ENCODE measurements around the gene RNF112.
"Not testable (repeated sequence)": the region's sequence is repeated elsewhere in the genome, so short reads cannot be mapped to it uniquely, and the experiment has no call there.

The RNF112 gene

GRCh38 chr17:19453296-19453695, 42.3 kb downstream of the RNF112 start:
- no peak for TF ChIP-seq CTCF (IDR thresholded peaks at IDR 0.05; ENCODE audit: low read depth, low read length)
- no peak overlapping the region for H3K4me3 ChIP-seq (ENCODE audit: low read depth, low read length)

GRCh38 chr17:19454074-19454473, 43.0 kb downstream of the RNF112 start:
- no peak for TF ChIP-seq CTCF (IDR thresholded peaks at IDR 0.05; ENCODE audit: low read depth, low read length)
- H3K4me3 ChIP-seq (ENCODE audit: low read depth, low read length): no peak overlapping the region

GRCh38 chr17:19456016-19456927, 45.2 kb downstream of the RNF112 start:
- no peak for TF ChIP-seq CTCF (IDR thresholded peaks at IDR 0.05; ENCODE audit: low read depth, low read length)
- H3K4me3 ChIP-seq (ENCODE audit: low read depth, low read length): no peak overlapping the region

- TF ChIP-seq CTCF (IDR thresholded peaks at IDR 0.05; ENCODE audit: low read depth, low read length): no peak
- H3K4me3 ChIP-seq (ENCODE audit: low read depth, low read length): no peak overlapping the region
These were observed 46.0 kb downstream of the RNF112 start for GRCh38 chr17:19457046-19457445.

GRCh38 chr17:19457830-19458271, 46.8 kb downstream of the RNF112 start:
- TF ChIP-seq CTCF (IDR thresholded peaks at IDR 0.05; ENCODE audit: low read depth, low read length): no peak
- H3K4me3 ChIP-seq (ENCODE audit: low read depth, low read length): no peak overlapping the region

GRCh38 chr17:19458481-19458880, 47.4 kb downstream of the RNF112 start:
- not testable (repeated sequence) for H3K4me3 ChIP-seq (ENCODE audit: low read depth, low read length)

- not testable (repeated sequence) for H3K4me3 ChIP-seq (ENCODE audit: low read depth, low read length)
These were observed 48.1 kb downstream of the RNF112 start for GRCh38 chr17:19459018-19459655.

- H3K4me3 ChIP-seq (ENCODE audit: low read depth, low read length): no peak overlapping the region
- no peak for TF ChIP-seq CTCF (IDR thresholded peaks at IDR 0.05; ENCODE audit: low read depth, low read length)
These were observed 49.7 kb downstream of the RNF112 start for GRCh38 chr17:19460700-19461099.

All from WI38 (cell line).